Activated CD8-positive, alpha-beta memory T cell treated with anti-CD3 and anti-CD28 coated beads for 24 hours (primary cell): Measurements from ENCODE around the gene NOCT.
A peak's percentile ranks its signal among the peaks of the same experiment; 100 is the strongest.
"Not testable (repeated sequence)": the region's sequence is repeated elsewhere in the genome, so short reads cannot be mapped to it uniquely, and the experiment has no call there.

Experiments used
- DNase-seq: peaks from one replicate; pipeline ENCODE4 v3.0.0-alpha.2; 2020

NOCT gene, protein sequence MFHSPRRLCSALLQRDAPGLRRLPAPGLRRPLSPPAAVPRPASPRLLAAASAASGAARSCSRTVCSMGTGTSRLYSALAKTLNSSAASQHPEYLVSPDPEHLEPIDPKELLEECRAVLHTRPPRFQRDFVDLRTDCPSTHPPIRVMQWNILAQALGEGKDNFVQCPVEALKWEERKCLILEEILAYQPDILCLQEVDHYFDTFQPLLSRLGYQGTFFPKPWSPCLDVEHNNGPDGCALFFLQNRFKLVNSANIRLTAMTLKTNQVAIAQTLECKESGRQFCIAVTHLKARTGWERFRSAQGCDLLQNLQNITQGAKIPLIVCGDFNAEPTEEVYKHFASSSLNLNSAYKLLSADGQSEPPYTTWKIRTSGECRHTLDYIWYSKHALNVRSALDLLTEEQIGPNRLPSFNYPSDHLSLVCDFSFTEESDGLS

DNA sequence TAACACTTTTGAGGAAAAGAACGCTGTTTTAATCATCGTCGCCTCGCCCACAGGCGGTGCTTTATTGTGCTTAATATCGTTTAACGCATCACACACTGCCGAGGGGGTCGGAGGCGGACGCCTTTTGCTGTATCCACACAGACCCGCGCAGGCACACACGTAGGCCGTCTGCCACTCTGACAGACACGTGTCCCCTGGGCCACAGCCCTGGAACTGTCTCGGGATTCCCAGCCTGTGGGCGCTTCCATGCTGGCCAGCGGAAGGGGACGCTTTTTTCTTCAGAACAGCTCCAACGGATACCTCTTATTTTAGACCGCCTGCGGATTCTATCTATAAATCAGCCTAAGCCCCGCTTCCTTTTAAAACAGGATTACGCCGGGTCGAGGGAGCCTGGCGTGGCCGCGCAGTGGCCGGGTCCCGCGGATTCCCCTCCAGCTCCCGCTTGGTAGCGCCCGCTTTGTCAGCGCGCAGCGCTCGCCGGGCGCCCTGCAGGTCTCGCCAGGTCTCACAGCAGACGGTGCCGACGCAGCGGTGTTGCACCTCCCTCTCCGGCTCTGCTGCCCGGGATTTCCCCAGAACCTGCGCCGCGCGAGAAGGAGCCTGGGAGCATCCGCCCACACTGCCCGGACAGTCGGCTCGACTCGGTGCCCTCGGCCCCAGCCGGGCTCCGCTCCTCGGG, at the start of gene NOCT:
Gene NOCT, plus strand, starts transcription at position 513 of the 679 bp plus-strand sequence. CDS start 201 bp downstream, outside the sequence.
- peak; percentile 95 for DNase-seq

DNA sequence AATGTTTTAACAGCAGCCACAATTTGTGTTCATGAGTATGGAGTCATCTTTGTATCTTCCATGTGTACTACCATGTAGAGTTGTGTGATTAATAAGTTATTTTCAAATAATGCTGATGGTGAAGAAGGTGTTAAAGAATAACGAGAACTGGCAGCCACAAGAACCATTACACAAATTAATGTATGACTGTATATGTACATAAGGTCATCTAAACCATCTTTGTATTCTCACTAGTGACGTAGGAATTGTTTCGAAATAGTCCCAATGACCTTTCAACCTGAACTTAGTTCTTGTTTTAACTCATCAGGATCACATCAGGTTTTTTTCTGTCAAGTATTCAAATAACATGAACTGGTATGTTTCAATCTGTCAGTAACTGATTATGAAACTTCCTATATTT, 48.3 kb upstream of the NOCT start:
- DNase-seq: no peak

DNA sequence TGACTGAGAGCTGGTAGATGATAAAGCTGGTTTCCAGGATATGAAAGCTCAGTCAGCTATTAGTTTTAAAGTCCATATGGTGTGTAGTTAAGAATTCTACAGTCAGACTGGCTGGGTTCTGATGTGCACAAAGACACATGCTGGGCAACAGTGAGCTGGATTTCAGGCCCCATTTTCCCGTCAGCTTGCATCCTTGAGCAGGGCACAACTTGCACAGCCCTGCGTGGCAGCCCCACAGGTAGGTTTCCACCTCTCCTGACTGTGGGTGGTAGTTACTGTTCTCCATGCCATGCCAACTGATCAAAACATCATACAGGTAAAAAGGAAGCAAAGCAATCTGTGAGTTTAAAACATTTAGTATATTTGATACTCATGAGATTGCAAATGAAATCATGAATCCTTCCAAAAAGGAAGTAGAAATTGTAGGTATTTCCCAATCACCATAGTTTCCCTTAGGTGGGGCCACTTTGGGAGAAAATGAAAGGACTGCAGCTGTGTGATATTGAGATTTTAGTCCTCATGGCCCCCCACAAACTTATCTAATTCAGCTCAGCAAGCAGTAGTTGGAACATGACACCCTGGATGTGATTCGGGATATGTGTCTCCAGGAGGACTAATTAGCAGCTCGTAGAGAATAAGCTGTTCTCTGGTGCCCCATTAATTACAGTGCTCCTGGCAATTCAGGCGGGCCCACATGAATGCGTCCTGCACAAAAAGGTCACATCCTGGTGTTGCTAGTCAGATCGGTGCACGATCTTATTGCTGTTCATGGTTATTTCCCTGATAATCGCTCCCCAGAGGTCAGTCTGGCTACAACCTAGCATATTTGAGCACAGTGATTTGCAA, 42.4 kb upstream of the NOCT start:
- DNase-seq: no peak

DNA sequence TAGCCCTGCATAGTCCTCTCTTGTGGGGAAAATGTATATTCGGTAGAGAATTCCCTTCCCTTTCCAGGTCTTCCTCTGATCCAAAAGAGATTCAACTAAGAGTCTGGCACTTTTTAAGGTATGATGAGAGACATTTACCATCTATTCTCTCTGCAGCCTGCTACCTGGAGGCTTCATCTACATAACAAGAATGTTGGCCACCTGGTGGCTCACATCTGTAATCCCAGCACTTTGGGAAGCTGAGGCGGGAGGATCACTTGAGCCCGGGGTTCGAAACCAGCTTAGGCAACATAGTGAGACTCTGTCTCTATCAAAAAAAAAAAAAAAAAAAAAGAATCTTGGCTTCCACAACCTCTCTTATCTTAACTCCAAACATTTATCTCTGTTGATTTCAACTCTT, 40.4 kb upstream of the NOCT start:
- no peak for DNase-seq

DNA sequence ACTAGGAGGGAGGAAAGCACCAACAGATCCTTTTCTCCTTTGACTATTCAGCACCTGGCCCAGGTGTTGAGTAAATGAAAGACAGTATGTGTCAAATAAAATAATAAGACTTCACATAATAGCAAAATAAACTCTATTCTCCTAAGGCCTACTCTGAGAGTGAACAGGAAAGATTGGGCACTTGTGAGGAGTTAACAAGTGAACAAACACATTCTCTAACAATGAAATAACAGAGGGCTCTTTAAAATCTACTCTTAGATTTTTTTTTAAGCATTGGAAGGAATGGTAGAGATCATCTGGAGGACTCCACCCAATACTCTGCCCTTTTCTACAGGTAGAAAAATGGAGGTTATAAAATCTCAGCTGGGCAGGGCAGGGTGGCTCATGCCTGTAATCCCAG, 39.1 kb upstream of the NOCT start:
- no peak for DNase-seq

DNA sequence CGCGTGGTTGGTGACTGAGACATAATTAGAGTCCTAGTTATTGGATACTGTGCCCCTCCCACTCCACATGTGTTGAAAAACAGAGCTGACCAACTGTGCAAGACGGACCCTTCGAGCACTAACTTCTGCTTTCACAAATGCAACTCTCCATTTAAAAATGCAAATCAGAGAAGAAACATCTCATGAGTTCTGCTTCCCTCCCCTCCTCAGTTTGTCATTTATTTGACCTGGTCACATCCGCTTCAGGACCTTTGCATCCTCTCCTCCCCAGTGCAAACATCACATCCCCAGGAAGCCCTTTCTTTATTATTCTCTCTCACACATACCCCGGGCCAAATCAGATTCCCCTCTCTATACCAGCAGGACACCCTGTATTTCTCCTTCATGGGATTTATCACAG, 38.1 kb upstream of the NOCT start:
- no peak for DNase-seq

DNA sequence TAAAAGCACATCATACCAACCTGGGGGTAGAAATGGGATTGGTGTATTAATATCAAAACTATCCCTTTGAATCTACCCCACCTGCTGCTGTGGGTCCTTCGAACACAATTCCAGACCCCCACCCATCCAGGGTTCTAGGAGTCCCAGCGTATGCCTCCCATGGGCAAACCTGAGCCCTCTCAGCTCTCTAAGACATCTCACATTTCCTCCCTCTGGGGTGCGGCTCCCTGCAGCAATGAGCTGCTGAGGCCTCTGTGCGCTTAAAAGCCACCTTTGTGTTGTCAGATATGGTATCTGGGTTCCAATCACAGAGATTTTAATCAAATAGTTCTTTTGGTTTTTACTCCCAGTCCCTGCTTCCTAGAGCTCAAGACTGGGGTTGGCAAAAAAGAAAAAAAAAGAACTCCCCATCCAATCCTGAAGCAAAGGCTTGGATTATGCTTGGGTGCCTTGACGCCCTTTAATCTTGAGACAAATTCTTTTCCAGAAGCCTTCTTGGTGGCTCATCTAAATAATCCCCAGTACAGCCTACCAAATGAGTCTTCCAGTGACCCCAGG, 37.5 kb upstream of the NOCT start:
- DNase-seq: no peak

DNA sequence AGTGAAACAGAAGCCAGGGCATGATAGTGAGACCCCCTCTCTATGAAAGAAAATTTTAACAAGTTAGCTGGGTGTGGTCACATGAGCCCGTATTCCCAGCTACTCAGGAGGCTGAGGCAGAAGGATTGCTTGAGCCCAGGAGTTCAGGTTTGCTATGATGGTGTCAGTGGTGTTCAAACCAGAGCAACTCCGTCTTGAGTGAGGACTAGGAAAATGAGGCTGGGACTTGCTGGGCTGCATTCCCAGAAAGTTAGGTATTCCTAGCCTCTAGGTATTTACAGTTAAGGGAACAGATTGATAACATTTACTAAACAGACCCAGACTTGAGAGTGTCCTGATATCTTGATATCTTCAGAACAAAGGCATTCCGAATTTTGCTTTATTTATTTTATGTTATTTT, 37.0 kb upstream of the NOCT start:
- DNase-seq: no peak

DNA sequence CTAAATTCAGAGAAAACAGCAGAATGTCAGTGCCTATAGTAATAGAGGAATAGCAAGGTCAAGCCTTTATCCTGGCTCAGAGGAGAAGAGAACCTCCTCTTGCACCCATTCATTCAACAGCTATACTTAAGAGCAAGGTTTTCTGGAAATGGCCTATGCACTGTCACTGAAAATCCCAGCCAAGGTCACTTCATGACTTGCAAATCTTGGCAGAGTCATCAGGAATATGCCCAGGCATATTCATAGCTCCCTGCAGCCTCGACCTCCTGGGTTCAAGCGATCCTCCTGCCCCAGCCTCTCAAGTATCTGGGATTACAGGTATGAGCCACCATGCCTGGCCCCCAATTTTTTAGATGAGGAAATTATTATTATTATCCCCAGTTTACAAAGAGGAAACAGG, 35.8 kb upstream of the NOCT start:
- no peak for DNase-seq

- DNase-seq: no peak
Measured at GRCh38 chr4:138981930-138982390, 33.6 kb upstream of the NOCT start.

DNA sequence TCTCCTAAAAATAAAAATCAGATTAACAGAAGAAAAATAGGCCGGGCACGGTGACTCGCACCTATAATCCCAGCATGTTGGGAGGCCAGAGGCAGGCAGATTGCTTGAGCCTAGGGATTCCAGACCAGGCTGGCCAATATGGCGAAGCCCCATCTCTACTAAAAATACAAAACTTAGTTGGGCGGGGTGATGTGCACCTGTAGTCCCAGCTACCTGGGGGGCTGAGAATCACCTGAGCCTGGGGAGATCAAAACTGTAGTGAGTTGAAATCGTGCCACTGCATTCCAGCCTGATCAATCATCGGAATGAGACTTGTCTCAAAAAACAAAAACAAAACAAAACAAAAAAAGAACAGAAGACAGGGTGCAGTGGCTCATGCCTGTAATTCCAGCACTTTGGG, 32.8 kb upstream of the NOCT start:
- no peak for DNase-seq

DNA sequence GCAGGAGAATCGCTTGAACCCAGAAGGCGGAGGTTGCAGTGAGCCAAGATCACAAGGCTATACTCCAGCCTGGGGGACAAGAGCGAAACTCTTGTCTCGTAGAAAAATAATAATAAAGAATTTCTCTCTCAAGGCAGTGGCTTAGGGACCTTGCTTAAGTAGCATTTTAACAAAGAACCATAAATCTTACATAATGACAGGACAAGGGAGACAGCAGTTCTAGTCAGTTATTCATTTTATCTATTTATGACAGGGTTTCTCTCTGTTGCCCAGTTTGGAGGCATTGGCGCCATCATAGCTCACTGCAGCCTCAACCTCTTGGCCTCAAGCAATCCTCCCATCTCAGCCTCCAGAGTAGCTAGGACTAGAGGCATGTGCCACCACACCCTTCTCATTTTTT, 31.9 kb upstream of the NOCT start:
- no peak for DNase-seq

DNA sequence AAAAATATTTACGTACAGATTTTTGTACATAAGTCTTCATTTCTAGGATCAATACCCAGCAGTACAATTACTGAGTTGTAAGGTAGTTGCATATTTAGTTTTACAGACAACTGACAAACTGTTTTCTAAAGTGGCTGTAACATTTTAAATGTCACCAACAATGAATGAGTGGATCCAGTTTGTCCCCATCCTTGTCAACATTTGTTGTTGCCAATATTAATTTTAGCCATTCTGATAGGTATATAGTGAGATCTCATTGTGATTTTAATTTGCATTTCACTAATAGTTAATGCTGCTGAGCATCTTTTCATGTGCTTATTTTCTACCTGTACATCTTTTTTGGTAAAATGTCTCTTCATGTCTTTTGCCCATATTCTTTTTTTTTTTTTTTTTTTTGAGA, 30.9 kb upstream of the NOCT start:
- no peak for DNase-seq

- no peak for DNase-seq
Measured at GRCh38 chr4:138992676-138993075, 22.9 kb upstream of the NOCT start.

GRCh38 chr4:138996090-138996489, 19.5 kb upstream of the NOCT start:
- DNase-seq: no peak

DNA sequence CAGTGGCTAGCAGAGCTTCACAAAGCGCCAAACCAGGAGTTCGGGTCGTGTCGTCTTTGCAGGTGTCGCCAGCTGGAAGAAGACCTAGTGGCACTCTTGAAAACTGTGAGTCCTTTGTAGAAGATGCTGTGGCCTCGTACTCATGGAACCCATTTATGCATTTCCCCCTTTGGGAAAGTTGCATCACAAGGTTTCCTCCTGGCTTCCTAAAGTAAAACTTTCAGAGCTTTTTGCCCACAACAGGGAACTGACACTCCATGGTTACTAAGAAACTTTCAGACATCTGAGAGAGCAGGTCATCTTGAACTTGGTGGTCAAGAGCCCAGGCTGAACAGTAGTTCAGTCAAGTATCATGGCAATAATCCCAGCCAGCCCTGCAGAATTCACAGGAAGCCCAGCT, 15.9 kb upstream of the NOCT start:
- no peak for DNase-seq

- DNase-seq: not testable (repeated sequence)
Measured at GRCh38 chr4:139000134-139000533, 15.4 kb upstream of the NOCT start.

DNA sequence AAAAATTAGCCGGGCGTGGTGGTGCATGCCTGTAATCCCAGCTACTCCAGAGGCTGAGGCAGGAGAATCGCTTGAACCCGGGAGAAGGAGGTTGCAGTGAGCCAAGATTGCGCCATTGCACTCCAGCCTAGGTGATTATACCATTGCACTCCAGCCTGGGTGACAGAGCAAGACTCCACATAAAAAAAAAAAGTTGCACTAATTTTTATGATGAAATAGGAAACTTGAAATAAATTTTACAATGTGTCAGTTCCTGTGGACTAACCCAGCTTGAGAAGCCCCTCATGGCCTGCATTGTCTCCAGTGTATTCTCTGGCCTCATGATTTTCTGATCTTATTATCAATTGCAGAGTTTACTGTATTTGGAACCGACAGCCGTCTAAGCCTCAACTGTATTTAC, 14.2 kb upstream of the NOCT start:
- DNase-seq: not testable (repeated sequence)

DNA sequence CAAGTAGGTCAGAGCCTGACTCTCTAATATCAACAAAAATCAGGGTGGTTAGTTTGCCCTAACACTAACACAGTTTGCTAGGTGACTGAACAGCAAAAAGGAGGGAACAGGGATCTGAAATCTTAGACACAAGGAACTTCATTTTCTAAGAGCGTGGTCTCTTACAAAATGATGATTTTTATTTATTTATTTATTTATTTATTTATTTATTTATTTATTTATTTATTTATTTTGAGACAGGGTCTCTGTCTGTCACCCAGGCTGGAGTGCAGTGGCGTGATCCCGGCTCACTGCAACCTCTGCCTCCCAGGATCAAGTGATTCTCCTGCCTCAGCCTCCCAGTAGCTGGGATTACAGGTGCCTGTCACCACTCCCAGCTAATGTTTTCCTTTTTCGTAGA, 11.9 kb upstream of the NOCT start:
- DNase-seq: not testable (repeated sequence)

DNA sequence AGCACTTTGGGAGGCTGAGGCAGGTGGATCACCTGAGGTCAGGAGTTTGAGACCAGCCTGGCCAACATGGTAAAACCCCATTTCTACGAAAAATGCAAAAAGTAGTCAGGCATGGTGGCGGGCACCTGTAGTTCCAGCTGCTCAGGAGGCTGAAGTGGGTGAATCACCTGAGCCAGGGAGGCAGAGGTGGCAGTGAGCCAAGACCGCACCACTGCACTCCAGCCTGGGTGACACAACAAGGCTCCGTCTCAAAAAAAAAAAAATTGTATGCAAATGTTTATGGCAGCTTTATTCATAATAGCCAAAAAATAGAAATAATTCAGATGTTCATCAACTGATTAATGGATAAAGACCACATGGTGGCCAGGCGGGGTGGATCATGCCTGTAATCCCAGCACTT, 9.8 kb upstream of the NOCT start:
- DNase-seq: no peak

- DNase-seq: no peak
Measured at GRCh38 chr4:139007640-139008039, 7.9 kb upstream of the NOCT start.

- DNase-seq: not testable (repeated sequence)
Measured at GRCh38 chr4:139008278-139008677, 7.3 kb upstream of the NOCT start.

GRCh38 chr4:139009702-139010101, 5.9 kb upstream of the NOCT start:
- no peak for DNase-seq
